Activated CD8-positive, alpha-beta memory T cell treated with anti-CD3 and anti-CD28 coated beads for 1 hour (primary cell): ENCODE results near the gene PERP.

Source experiments
- DNase-seq, 2 donors: peaks; one replicate each; pipeline ENCODE4 v3.0.0-alpha.2; 2020; ENCODE audit warnings: low read depth in 1 of 2; ENCODE audit errors: extremely low read depth in 1 of 2

Gene PERP

GRCh38 chr6:138063726-138064125 lies 43.5 kb downstream of the PERP start:
- no peak for DNase-seq

GRCh38 chr6:138054982-138055381 lies 52.2 kb downstream of the PERP start:
- DNase-seq = no peak

- no peak for DNase-seq
Observed at GRCh38 chr6:138052783-138053182, 54.4 kb downstream of the PERP start.

- no peak for DNase-seq
Observed at GRCh38 chr6:138044972-138045371, 62.2 kb downstream of the PERP start.

GRCh38 chr6:138044458-138044857 lies 62.8 kb downstream of the PERP start:
- DNase-seq = no peak
